ENCODE results near the gene DGUOK.
"Not testable (repeated sequence)": the region's sequence is repeated elsewhere in the genome, so short reads cannot be mapped to it uniquely, and the experiment has no call there.

DGUOK gene

DNA sequence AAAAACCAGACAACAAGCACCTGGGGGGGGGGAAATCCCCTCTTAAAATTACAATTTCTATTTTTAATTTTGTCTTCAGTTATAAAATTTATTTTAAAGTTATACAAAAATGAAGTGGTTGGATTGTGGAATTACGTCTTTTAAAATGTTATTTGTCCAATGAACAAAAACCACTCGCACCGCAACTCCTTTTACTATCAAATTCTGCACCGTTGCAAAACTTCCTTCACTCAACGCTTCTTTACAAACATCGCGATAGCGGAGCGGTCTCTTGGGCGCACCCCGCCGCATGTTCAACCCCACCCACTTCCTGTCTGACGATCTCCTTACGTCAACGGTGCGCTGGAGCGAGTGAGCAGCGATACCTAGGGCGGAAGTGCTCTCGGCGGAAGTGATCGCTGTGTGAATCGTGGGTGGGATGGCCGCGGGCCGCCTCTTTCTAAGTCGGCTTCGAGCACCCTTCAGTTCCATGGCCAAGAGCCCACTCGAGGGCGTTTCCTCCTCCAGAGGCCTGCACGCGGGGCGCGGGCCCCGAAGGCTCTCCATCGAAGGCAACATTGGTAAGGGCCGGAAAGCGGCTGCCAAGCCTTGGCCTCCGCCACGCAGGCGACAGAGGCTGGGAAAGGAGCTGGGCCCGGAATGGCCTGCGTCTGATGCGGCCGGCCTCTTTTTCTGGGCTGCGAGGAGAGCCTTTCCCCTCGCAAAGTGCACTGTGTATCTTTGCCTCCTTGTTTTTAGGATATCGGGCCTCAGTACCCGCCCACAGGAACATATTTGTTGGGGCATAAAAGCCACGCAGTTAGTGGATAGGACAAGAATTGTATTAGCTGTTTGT, at the start of gene DGUOK:
TSS of gene DGUOK (plus strand) at position 388 of the 835 bp plus-strand sequence. CDS start at position 419, 31 bp downstream.
- DNase-seq (ENCODE audit: low spot score) = peak; percentile 97

- no peak for DNase-seq (ENCODE audit: low spot score)
Measured at GRCh38 chr2:73877071-73877802, 49.4 kb upstream of the DGUOK start.

DNA sequence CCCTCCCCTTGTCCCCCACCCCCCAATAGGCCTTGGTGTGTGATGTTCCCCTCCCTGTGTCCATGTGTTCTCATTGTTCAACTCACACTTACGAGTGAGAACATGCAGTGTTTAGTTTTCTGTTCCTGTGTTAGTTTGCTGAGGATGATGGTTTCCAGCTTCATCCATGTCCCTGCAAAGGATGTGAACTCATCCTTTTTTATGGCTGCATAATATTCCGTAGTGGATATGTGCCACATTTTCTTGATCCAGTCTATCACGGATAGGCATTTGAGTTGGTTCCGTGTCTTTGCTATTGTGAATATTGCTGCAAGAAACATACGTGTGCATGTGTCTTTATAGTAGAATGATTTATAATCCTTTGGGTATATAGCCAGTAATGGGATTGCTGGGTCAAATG, 48.7 kb upstream of the DGUOK start:
- DNase-seq (ENCODE audit: low spot score) = not testable (repeated sequence)

- DNase-seq (ENCODE audit: low spot score) = no peak
Measured at GRCh38 chr2:73885406-73885805, 41.3 kb upstream of the DGUOK start.

DNA sequence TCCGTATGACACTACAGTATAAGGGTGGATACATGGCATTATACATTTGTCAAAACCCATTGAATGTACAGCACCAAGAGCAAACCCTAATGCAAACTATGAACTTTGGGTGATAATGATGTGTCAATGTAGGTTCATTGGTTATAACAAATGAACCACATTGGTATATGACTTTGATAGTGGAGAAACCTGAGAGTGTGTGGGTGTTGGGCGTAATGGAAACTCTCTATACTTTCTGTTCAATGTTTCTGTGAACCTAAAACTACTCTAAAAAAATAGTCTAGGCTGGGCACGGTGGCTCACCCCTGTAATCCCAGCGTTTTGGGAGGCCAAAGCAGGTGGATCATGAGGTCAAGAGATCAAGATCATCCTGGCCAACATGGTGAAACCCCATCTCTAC, 40.3 kb upstream of the DGUOK start:
- no peak for DNase-seq (ENCODE audit: low spot score)

GRCh38 chr2:73887596-73888353, 38.9 kb upstream of the DGUOK start:
- DNase-seq (ENCODE audit: low spot score) = not testable (repeated sequence)

- no peak for DNase-seq (ENCODE audit: low spot score)
Measured at GRCh38 chr2:73888388-73888787, 38.3 kb upstream of the DGUOK start.

GRCh38 chr2:73889206-73889605, 37.5 kb upstream of the DGUOK start:
- no peak for DNase-seq (ENCODE audit: low spot score)

GRCh38 chr2:73890301-73891092, 36.2 kb upstream of the DGUOK start:
- no peak for DNase-seq (ENCODE audit: low spot score)

GRCh38 chr2:73891276-73891901, 35.3 kb upstream of the DGUOK start:
- no peak for DNase-seq (ENCODE audit: low spot score)

- DNase-seq (ENCODE audit: low spot score) = no peak
Measured at GRCh38 chr2:73892631-73893329, 33.9 kb upstream of the DGUOK start, which contains the start of gene ACTG2. ACTG2 (plus strand) TSS chr2:73893008; CDS start chr2:73901312, 8,304 bp downstream.

- DNase-seq (ENCODE audit: low spot score) = no peak
Measured at GRCh38 chr2:73893764-73894474, 32.8 kb upstream of the DGUOK start.

- DNase-seq (ENCODE audit: low spot score) = no peak
Measured at GRCh38 chr2:73894475-73894850, 32.2 kb upstream of the DGUOK start.

- DNase-seq (ENCODE audit: low spot score) = no peak
Measured at GRCh38 chr2:73894877-73895276, 31.8 kb upstream of the DGUOK start.

GRCh38 chr2:73895473-73895872, 31.2 kb upstream of the DGUOK start:
- no peak for DNase-seq (ENCODE audit: low spot score)

DNA sequence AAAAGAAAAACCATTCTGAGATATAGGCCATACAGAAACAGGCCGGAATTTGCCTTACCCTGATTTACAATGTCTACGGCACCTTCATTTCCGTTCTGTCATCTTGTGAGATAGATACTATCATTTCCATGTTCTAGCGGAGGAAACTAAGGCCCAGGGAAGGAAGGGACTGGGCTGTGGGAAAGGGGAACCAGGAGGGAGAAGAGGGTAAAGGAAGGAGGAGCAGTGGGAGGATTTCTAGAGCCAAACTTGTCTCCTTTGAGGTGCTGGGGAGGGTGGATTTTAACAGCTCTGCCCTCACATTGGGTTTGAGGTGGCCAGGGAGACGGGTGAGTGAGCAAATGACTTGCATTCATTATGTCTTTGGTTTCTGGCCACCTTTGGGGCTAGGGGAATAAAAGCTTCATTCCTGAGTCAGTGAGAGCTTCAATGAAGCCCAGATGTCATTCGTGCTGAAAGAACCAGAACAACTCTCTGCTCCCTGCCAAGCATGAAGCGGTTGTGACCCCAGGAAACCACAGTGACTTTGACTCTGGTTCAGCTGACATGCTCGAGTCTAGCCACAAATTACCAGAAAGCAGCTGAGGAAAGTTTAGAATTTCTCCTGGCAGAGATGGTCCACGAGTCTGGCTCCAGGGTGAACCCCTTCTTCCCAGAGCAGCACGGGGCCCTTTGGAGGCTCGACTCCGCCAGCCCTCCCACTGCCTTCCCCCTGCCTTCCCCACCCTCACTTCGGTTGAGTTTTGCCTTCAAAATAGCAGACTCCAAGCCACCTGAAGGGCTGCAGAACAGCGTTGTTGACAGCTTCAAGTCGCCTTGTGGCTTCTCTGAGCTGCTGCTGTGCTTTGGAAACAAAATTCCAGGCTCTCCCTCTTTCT, 30.1 kb upstream of the DGUOK start:
- peak; percentile 23 for DNase-seq (ENCODE audit: low spot score)

- no peak for DNase-seq (ENCODE audit: low spot score)
Measured at GRCh38 chr2:73897240-73897583, 29.5 kb upstream of the DGUOK start.

GRCh38 chr2:73897934-73898333, 28.7 kb upstream of the DGUOK start:
- no peak for DNase-seq (ENCODE audit: low spot score)

GRCh38 chr2:73899801-73900336, 26.8 kb upstream of the DGUOK start:
- no peak for DNase-seq (ENCODE audit: low spot score)
